Measurements from ENCODE around the gene RNU4-1. TPM values are rescaled to one million over a fixed set of nuclear protein-coding genes. Genes with fewer than 3 reads are reported as not detected.
"Not testable (repeated sequence)": the region's sequence is repeated elsewhere in the genome, so short reads cannot be mapped to it uniquely, and the experiment has no call there.

RNU4-1 gene
- total RNA-seq, 1 donor from 2014 or later, result 7,038 TPM

- Mint-ChIP-seq H3K27ac (no peak overlapping the region), H3K27me3 (no peaks in the 10 kb centered on the region), H3K9me3 (ENCODE audit: low read depth) (no peaks in the 10 kb centered on the region), H3K36me3 (ENCODE audit: insufficient read depth) (peaks cover 4% of the 10 kb centered on the region), H3K4me3 (ENCODE audit: low read depth) (no peak overlapping the region), H3K4me1 (ENCODE audit: low read depth) (peaks cover 12% of the 10 kb centered on the region)
- TF ChIP-seq CTCF (IDR thresholded peaks at IDR 0.05; ENCODE audit: unreplicated experiment), result no peak
- DNase-seq (ENCODE audit: low spot score, unreplicated experiment), result no peak
These were observed 40.7 kb downstream of the RNU4-1 start for GRCh38 chr12:120252071-120252906.

GRCh38 chr12:120251364-120252070 is 41.5 kb downstream of the RNU4-1 start:
- DNase-seq (ENCODE audit: low spot score, unreplicated experiment); H3K36me3 Mint-ChIP-seq (ENCODE audit: insufficient read depth); H3K27me3 Mint-ChIP-seq; H3K27ac Mint-ChIP-seq; H3K9me3 Mint-ChIP-seq (ENCODE audit: low read depth); H3K4me3 Mint-ChIP-seq (ENCODE audit: low read depth): not testable (repeated sequence)
- H3K4me1 Mint-ChIP-seq (ENCODE audit: low read depth), result peaks cover 10% of the 10 kb centered on the region

- no peaks in the 10 kb centered on the region for H3K27me3 Mint-ChIP-seq
- H3K4me3 Mint-ChIP-seq (ENCODE audit: low read depth), result no peak overlapping the region
- TF ChIP-seq CTCF (IDR thresholded peaks at IDR 0.05; ENCODE audit: unreplicated experiment), result no peak
- H3K4me1 Mint-ChIP-seq (ENCODE audit: low read depth), result peaks cover 11% of the 10 kb centered on the region
- no peaks in the 10 kb centered on the region for H3K9me3 Mint-ChIP-seq (ENCODE audit: low read depth)
- H3K27ac Mint-ChIP-seq, result peak overlapping the region; percentile 31
- no peak for DNase-seq (ENCODE audit: low spot score, unreplicated experiment)
- peaks cover 3% of the 10 kb centered on the region for H3K36me3 Mint-ChIP-seq (ENCODE audit: insufficient read depth)
These were observed 42.9 kb downstream of the RNU4-1 start for GRCh38 chr12:120249875-120250795.

- peaks cover 13% of the 10 kb centered on the region for H3K4me1 Mint-ChIP-seq (ENCODE audit: low read depth)
- H3K27ac Mint-ChIP-seq, result no peak overlapping the region
These were observed 43.7 kb downstream of the RNU4-1 start for GRCh38 chr12:120249266-120249874.

More at GRCh38 chr12:120249266-120249874, 43.7 kb downstream of the RNU4-1 start:
- Mint-ChIP-seq H3K27me3 (no peaks in the 10 kb centered on the region), H3K9me3 (ENCODE audit: low read depth) (no peaks in the 10 kb centered on the region), H3K36me3 (ENCODE audit: insufficient read depth) (peaks cover 1% of the 10 kb centered on the region), H3K4me3 (ENCODE audit: low read depth) (no peak overlapping the region)
- no peak for TF ChIP-seq CTCF (IDR thresholded peaks at IDR 0.05; ENCODE audit: unreplicated experiment)
- no peak for DNase-seq (ENCODE audit: low spot score, unreplicated experiment)

Measured in progenitor cell of endocrine pancreas (in vitro differentiated cells).